Jurkat, Clone E6-1 (cell line): Measurements from ENCODE around the gene SLFN5.

Source experiments
- DNase-seq: peaks from one replicate; pipeline ENCODE4 v3.0.0-alpha.2; 2011; ENCODE audit warnings: low read depth, low spot score
- H3K4me3 ChIP-seq: 2 replicates; pipeline ENCODE4 v1.5.1; 2011; ENCODE audit warnings: mild to moderate bottlenecking, low read length, control low read depth, moderate library complexity

The SLFN5 gene

GRCh38 chr17:35315971-35316370, 73.1 kb downstream of the SLFN5 start:
- H3K4me3 ChIP-seq, result no peak overlapping the region
- no peak for DNase-seq

GRCh38 chr17:35322749-35323148, 79.9 kb downstream of the SLFN5 start:
- no peak for DNase-seq
- no peak overlapping the region for H3K4me3 ChIP-seq
